ENCODE data around the gene USP32.
"Not testable (repeated sequence)": the region's sequence is repeated elsewhere in the genome, so short reads cannot be mapped to it uniquely, and the experiment has no call there.

DNA sequence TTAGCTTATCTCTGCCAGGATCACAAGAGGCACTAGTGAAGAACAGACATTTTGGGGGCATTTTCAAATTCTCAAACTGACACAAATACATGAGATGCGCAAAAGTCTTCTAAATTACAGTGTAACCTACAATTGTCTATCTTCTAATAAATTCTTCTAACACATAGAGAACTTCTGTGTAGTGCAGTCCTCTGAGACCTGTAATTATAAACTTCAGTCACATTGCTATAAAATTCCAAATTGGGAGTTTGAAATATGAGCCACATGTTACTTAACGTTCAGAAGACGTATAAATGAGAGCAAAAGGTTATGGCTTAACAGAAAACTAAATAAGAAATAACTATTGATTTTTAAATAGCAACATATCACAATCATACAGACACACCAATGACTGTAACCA is 12.5 kb downstream of the USP32 start:
- TF ChIP-seq, protein P1, sequence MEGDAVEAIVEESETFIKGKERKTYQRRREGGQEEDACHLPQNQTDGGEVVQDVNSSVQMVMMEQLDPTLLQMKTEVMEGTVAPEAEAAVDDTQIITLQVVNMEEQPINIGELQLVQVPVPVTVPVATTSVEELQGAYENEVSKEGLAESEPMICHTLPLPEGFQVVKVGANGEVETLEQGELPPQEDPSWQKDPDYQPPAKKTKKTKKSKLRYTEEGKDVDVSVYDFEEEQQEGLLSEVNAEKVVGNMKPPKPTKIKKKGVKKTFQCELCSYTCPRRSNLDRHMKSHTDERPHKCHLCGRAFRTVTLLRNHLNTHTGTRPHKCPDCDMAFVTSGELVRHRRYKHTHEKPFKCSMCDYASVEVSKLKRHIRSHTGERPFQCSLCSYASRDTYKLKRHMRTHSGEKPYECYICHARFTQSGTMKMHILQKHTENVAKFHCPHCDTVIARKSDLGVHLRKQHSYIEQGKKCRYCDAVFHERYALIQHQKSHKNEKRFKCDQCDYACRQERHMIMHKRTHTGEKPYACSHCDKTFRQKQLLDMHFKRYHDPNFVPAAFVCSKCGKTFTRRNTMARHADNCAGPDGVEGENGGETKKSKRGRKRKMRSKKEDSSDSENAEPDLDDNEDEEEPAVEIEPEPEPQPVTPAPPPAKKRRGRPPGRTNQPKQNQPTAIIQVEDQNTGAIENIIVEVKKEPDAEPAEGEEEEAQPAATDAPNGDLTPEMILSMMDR (conservative IDR thresholded peaks at IDR 0.05) = not testable (repeated sequence)
- TF ChIP-seq EZH2 (IDR thresholded peaks at IDR 0.05; ENCODE audit: low read depth) = not testable (repeated sequence)
